Esophagus (tissue), 2 donors: ENCODE results near the gene C1GALT1. TPM values are rescaled to one million over a fixed set of nuclear protein-coding genes. Genes with fewer than 3 reads are reported as not detected.

ENCODE experiments used
- H3K27ac ChIP-seq, 2 donors: one replicate each; pipeline ENCODE4 v1.5.1; 2013; ENCODE audit warnings: low read depth in 2 of 2, mild to moderate bottlenecking in 2 of 2, inconsistent platforms in 1 of 2, low read length in 1 of 2, moderate library complexity in 1 of 2
- H3K27me3 ChIP-seq, 2 donors: one replicate each; pipeline ENCODE4 v1.6.1; 2013; ENCODE audit warnings: low read length in 2 of 2, control low read depth in 1 of 2, mild to moderate bottlenecking in 1 of 2; ENCODE audit not compliant: insufficient read depth in 2 of 2, control insufficient read depth in 1 of 2
- H3K36me3 ChIP-seq, 2 donors: one replicate each; pipeline ENCODE4 v1.6.1; 2013; ENCODE audit warnings: low read length in 1 of 2; ENCODE audit not compliant: control insufficient read depth in 2 of 2, insufficient read depth in 2 of 2
- H3K4me1 ChIP-seq, 2 donors: one replicate each; pipeline ENCODE4 v1.6.1; 2013; ENCODE audit warnings: low read length in 1 of 2; ENCODE audit not compliant: control insufficient read depth in 2 of 2, insufficient read depth in 2 of 2
- H3K4me3 ChIP-seq, 2 donors: one replicate each; pipeline ENCODE4 v1.5.1; 2013; ENCODE audit warnings: low read length in 2 of 2, mild to moderate bottlenecking in 2 of 2, low read depth in 1 of 2, moderate library complexity in 1 of 2
- H3K9me3 ChIP-seq, 2 donors: one replicate each; pipeline ENCODE4 v1.6.1; 2013; ENCODE audit warnings: mild to moderate bottlenecking in 2 of 2, low read depth in 1 of 2, low read length in 1 of 2, moderate library complexity in 1 of 2; ENCODE audit not compliant: control insufficient read depth in 2 of 2, insufficient read depth in 1 of 2
- WGBS, 2 donors: extraction: QIAGEN DNeasy Blood & Tissue Kit; methylation state at CpG; one replicate each; pipeline ENCODE4 v1.1.7; 2013; 5-methylcytosine and 5-hydroxymethylcytosine counted together
- polyA plus RNA-seq, 2 donors: library from polyadenylated mRNA; stranded (reverse); fragments of 200-250 nt; gene quantifications; one replicate each; pipeline ENCODE4 v1.2.3, GENCODE V29; 2013
- donor health status: healthy with polysubstance abuse.
- donor health status: Bipolar disorder and iron deficiency.

C1GALT1 gene
- polyA plus RNA-seq, 2 donors = 14.3 to 17.1 TPM

GRCh38 chr7:7165372-7165771 is 17.0 kb upstream of the C1GALT1 start:
- no peaks in the 10 kb centered on the region for H3K9me3 ChIP-seq
- 84 to 85% methylated on average over 3 of the region's 3 CpGs for WGBS, 2 donors

GRCh38 chr7:7166318-7166717 is 16.0 kb upstream of the C1GALT1 start:
- no peak overlapping the region for H3K27ac ChIP-seq
- H3K9me3 ChIP-seq = no peaks in the 10 kb centered on the region
- H3K4me3 ChIP-seq = no peak overlapping the region
- no peaks in the 10 kb centered on the region for H3K27me3 ChIP-seq
- WGBS, 2 donors = 60 to 74% methylated on average over 3 of the region's 3 CpGs
- no peaks in the 10 kb centered on the region for H3K4me1 ChIP-seq
- no peaks in the 10 kb centered on the region for H3K36me3 ChIP-seq

More at GRCh38 chr7:7165372-7165771, 17.0 kb upstream of the C1GALT1 start:
- no peak overlapping the region for H3K4me3 ChIP-seq
- no peak overlapping the region for H3K27ac ChIP-seq
- no peaks in the 10 kb centered on the region for H3K27me3 ChIP-seq
- H3K4me1 ChIP-seq = no peaks in the 10 kb centered on the region
- H3K36me3 ChIP-seq = no peaks in the 10 kb centered on the region

GRCh38 chr7:7169296-7169695 is 13.0 kb upstream of the C1GALT1 start:
- Histone ChIP-seq H3K27ac (no peak overlapping the region), H3K4me3 (no peak overlapping the region), H3K9me3 (peaks cover 0 to 3% of the 10 kb centered on the region in 2 donors), H3K27me3 (no peaks in the 10 kb centered on the region), H3K4me1 (no peaks in the 10 kb centered on the region), H3K36me3 (no peaks in the 10 kb centered on the region)
- 90 to 93% methylated on average over 1 of the region's 1 CpG for WGBS, 2 donors

GRCh38 chr7:7173956-7174632 is 8.2 kb upstream of the C1GALT1 start:
- no peak overlapping the region for H3K4me3 ChIP-seq
- 76 to 85% methylated on average over 6 of the region's 6 CpGs for WGBS, 2 donors
- H3K27me3 ChIP-seq = no peaks in the 10 kb centered on the region
- no peaks in the 10 kb centered on the region for H3K4me1 ChIP-seq
- no peaks in the 10 kb centered on the region for H3K36me3 ChIP-seq
- H3K9me3 ChIP-seq = peaks cover 0 to 3% of the 10 kb centered on the region in 2 donors
- no peak overlapping the region for H3K27ac ChIP-seq

- no peaks in the 10 kb centered on the region for H3K27me3 ChIP-seq
- no peaks in the 10 kb centered on the region for H3K36me3 ChIP-seq
- H3K27ac ChIP-seq = no peak overlapping the region
- 38 to 53% methylated on average over 2 of the region's 2 CpGs for WGBS, 2 donors
- no peaks in the 10 kb centered on the region for H3K4me1 ChIP-seq
- no peak overlapping the region for H3K4me3 ChIP-seq
- peaks cover 0 to 3% of the 10 kb centered on the region in 2 donors for H3K9me3 ChIP-seq
Measured at GRCh38 chr7:7175075-7175695, 7.2 kb upstream of the C1GALT1 start.

- H3K4me1 ChIP-seq = peaks cover 0 to 3% of the 10 kb centered on the region in 2 donors
- peaks cover 0 to 3% of the 10 kb centered on the region in 2 donors for H3K9me3 ChIP-seq
- no peaks in the 10 kb centered on the region for H3K36me3 ChIP-seq
- no peaks in the 10 kb centered on the region for H3K27me3 ChIP-seq
- H3K27ac ChIP-seq = peak overlapping the region in 1 of 2 donors; percentile 8
- 19 to 37% methylated on average over 4 of the region's 4 CpGs for WGBS, 2 donors
- H3K4me3 ChIP-seq = no peak overlapping the region
Measured at GRCh38 chr7:7176406-7177043, 5.8 kb upstream of the C1GALT1 start.

- WGBS, 2 donors = 44 to 45% methylated on average over 1 of the region's 1 CpG
- Histone ChIP-seq H3K4me1 (peaks cover 0 to 3% of the 10 kb centered on the region in 2 donors), H3K27ac (peak overlapping the region in 1 of 2 donors; percentile 8), H3K27me3 (no peaks in the 10 kb centered on the region), H3K9me3 (peaks cover 0 to 3% of the 10 kb centered on the region in 2 donors), H3K4me3 (no peak overlapping the region), H3K36me3 (no peaks in the 10 kb centered on the region)
Measured at GRCh38 chr7:7177044-7177517, 5.3 kb upstream of the C1GALT1 start.

- no peaks in the 10 kb centered on the region for H3K36me3 ChIP-seq
- peaks cover 0 to 3% of the 10 kb centered on the region in 2 donors for H3K4me1 ChIP-seq
- peaks cover 0 to 1% of the 10 kb centered on the region in 2 donors for H3K9me3 ChIP-seq
- peak overlapping the region in 1 of 2 donors; percentile 42 for H3K27ac ChIP-seq
- H3K27me3 ChIP-seq = no peaks in the 10 kb centered on the region
- H3K4me3 ChIP-seq = no peak overlapping the region
- WGBS, 2 donors = 86 to 87% methylated on average over 2 of the region's 2 CpGs
Measured at GRCh38 chr7:7178081-7178480, 4.3 kb upstream of the C1GALT1 start.

- WGBS, 2 donors = 65 to 71% methylated on average over 1 of the region's 1 CpG
- H3K36me3 ChIP-seq = no peaks in the 10 kb centered on the region
- H3K27me3 ChIP-seq = no peaks in the 10 kb centered on the region
- H3K9me3 ChIP-seq = no peaks in the 10 kb centered on the region
- H3K4me1 ChIP-seq = peaks cover 0 to 3% of the 10 kb centered on the region in 2 donors
- H3K27ac ChIP-seq = peak overlapping the region in 1 of 2 donors; percentile 3
- H3K4me3 ChIP-seq = no peak overlapping the region
Measured at GRCh38 chr7:7178906-7179305, 3.4 kb upstream of the C1GALT1 start.
